GM21737 (cell line): ENCODE data around the gene MEGF10.

Experiments used
- ATAC-seq: cut with Tn5 transposase; IDR thresholded peaks from one replicate; pipeline ENCODE4 v1.9.1; 2021; ENCODE audit warnings: mild to moderate bottlenecking, moderate library complexity; ENCODE audit not compliant: unreplicated experiment

MEGF10 gene

DNA sequence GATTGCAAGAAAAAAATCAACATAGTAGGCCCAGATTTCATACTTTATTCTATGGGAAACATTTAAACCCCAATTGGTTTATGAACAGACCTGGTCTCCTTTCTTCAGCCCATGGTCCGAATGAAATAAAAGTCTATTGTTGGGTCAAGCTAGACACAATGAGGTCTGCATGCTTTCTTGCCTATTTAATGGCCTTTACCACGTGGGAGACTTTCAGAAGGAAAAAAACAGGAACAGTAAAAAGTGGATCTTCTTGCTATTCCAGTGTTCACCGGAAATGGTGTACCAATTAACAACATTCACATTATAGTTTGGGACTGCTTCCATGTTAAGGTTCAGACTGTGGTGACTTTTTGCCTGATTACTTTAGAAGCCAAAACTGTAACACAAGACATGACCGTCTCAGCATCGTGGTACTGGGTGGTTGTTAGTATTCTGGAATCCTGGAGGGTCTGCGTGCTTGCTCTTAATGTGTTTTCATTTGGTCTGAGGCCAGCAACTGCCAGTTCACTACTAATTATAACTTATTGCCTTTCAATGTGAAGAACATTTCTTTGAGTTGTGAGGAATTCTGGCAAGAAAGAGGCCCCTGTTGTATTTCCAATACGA is 141.5 kb downstream of the MEGF10 start:
- ATAC-seq: no peak

DNA sequence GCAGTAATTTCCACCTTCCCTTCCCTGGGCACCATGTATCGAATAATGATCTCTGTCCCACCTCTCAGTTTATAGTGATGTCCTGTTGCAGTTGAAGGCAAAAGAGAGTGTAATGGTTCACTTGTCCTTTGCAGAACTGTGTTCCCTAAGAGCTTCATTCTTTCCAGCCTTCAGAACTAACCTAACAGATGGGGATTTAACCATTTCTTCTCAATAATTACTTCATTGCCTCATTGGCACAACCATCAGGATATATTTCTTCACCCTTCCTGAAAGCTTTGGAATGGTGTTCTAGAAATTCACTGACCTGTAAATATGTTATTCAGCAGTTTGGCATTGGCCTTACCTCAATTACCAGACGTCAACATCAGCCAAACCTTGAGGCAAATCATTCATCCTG is 142.9 kb downstream of the MEGF10 start:
- ATAC-seq: no peak

GRCh38 chr5:127434588-127434987 is 144.0 kb downstream of the MEGF10 start:
- ATAC-seq: no peak

GRCh38 chr5:127435821-127436220 is 145.2 kb downstream of the MEGF10 start:
- no peak for ATAC-seq

DNA sequence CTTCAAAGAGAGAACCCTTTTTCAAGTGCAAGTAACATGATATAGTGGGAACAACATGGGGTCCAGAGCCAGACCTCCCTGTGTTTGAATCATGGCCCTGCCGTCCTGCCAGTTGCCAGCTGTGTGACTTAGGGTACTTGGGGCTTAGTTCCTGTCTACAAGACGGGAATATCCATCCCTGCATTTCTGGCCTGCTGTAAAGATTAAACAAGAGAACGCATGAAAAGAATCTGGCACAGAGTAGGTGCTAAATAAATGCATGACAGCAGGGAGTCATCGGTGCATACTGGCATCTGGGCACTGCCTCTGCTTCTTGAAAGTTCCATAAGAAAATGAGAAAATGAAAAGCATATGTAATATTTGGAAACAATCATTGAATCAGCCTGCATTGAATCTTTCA is 149.0 kb downstream of the MEGF10 start:
- ATAC-seq: no peak

- no peak for ATAC-seq
These were observed 150.2 kb downstream of the MEGF10 start for GRCh38 chr5:127440831-127441230.

DNA sequence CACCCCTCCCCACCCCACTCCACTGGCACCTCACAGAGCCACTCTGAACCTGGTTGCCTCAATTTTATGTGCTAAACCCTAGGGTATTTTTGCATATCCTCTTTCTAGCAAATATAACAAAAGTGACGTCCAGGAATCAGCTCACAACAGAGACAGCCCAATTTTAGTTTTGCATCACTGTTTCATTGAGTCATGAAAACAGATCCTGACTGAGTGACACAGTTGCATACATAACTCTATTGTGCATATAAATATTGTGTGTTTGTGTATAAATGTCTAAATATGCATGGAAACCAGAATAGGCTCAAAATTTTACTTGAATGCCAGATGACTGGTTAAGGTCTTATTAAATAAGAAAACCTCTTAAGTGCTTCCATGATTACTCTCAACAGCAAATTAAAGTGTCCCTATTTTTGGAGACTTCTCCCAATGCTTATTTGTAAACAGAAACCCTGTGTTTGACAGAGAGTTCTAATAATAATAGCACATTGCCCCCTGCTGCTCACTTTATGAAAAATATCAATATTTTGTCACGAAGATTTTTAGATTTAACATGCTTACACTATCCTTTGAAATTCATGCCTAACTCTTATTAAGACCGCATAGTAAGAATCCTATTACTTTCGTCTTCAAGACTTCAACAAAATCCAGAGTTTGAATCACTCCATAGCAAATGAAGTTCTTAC is 151.3 kb downstream of the MEGF10 start:
- ATAC-seq: no peak

DNA sequence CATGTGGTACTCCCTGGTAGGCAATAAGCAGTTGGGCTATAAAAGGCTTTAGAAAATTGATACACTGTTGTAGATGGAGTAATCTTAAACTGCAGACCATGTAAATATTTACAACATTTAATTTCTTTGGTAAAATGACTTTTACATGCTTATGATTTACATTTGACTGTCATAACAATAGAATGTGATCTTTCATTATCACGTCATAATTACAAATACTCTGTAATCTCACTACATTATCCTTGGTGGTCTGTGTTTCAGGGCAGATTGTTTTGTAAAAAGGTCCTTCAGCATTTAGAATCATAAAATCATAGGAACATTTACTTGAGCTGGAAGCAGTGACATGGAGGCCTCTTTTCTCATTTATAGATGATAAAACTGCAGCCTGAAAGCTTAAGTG is 153.6 kb downstream of the MEGF10 start:
- ATAC-seq: no peak

GRCh38 chr5:127445328-127445727 is 154.7 kb downstream of the MEGF10 start:
- ATAC-seq: no peak

GRCh38 chr5:127446626-127447025 is 156.0 kb downstream of the MEGF10 start:
- no peak for ATAC-seq

- ATAC-seq: no peak
These were observed 157.2 kb downstream of the MEGF10 start for GRCh38 chr5:127447827-127448226.

GRCh38 chr5:127450046-127450445 is 159.4 kb downstream of the MEGF10 start:
- ATAC-seq: no peak

- no peak for ATAC-seq
These were observed 160.5 kb downstream of the MEGF10 start for GRCh38 chr5:127451096-127451495.

DNA sequence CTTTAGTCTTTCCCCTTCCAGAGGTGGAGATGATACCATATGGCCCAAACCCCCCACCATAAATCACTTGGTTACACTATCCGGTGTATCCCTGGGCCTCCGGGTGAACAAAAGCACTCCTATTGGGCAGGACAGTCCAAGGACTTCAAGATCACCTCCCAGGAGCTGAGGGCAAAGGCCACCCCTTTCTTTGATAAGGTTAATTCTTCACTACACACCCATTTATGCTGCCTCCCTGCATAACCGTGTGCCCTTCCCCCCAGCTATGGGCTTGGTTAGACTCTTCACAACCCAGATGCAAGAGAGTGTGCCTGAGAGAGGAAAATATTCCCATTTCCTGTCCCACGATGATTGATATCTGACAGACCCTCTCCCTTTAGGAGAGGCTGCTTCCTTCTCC is 162.0 kb downstream of the MEGF10 start:
- ATAC-seq: no peak

DNA sequence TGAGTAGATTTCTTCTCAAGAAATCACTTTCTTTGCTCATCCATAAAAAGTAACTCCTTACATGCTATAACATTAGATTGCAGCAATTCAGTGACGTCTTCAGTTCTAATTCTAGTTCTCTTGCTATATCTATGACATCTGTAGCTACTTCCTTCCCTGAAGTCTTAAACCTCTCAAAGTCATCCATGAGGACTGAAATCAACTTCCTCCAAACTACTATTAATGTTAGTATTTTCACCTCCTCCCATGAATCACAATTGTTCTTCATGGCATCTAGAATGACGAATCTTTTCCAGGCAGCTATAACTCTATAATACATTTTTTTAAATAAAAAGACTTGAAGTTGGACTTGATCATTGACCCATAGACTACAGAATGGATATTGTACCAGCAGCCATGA is 180.6 kb downstream of the MEGF10 start:
- no peak for ATAC-seq

GRCh38 chr5:127472700-127473099 is 182.1 kb downstream of the MEGF10 start:
- no peak for ATAC-seq

GRCh38 chr5:127486471-127486870 is 195.9 kb downstream of the MEGF10 start:
- ATAC-seq: no peak

- ATAC-seq: no peak
These were observed 202.5 kb downstream of the MEGF10 start for GRCh38 chr5:127492854-127493738.

DNA sequence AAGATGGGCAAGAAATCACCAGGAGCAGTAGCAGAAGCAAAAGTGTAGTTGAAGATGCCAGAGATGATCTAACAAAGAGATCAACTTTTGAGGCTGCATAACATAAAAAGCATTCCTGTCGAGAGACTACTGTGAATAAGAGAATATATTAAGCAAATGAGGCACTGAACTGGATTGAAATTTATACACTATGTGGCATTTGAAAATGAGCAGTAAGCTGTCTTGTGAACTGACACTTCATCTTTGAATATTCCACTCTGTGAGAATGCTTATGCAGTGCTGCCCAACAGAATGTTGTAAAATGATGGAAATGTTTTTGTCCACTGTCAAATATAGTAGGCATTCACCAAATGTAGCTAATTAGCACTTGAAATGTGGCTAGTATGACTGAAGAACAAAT is 208.0 kb downstream of the MEGF10 start:
- no peak for ATAC-seq

DNA sequence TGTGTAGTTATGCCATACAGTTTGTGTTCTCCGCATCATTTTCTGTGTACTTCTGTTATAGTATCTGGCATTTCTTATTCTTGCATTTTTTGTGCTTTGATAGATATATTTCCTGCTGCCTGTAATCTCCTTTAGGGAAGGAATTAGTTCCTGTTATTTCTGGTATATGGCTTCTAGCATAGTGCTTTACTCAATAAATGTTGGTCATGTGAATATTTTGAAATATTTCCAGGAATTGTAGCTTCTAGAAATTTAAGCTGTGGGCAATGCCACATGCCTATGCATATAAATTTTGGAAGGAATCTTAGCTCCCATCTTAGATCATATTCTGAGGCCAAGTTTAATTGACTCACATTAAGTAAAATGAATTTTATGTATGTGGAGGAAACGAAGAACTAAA is 215.3 kb downstream of the MEGF10 start:
- ATAC-seq: no peak

- no peak for ATAC-seq
These were observed 216.0 kb downstream of the MEGF10 start for GRCh38 chr5:127506616-127507015.
